Measurements from ENCODE around the gene ATP2B1. TPM values are rescaled to one million over a fixed set of nuclear protein-coding genes. Genes with fewer than 3 reads are reported as not detected.

Gene ATP2B1
- total RNA-seq, 1 donor from 2014 or later, result 14.5 TPM

DNA sequence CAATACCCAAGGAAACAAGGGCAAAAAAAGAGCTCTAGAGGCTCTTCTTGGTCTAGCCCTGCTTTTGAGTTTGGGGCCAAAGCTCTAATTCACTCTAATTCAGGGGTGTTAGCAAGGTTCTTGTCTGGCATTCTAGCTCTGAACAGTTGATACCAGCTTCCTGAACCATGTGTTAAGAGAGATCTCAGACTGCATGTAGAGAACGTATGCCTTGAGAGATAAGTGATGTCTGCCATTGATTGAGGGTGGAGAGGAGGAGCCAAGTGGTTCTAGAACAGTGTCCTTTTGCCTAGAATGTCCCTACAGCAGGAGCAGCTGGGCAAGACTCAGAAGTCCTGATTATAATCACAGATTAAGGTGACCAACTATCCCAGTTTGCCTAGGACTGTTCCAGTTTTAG, 164.6 kb downstream of the ATP2B1 start:
- no peak for DNase-seq (ENCODE audit: low read depth in 2 of 2)

DNA sequence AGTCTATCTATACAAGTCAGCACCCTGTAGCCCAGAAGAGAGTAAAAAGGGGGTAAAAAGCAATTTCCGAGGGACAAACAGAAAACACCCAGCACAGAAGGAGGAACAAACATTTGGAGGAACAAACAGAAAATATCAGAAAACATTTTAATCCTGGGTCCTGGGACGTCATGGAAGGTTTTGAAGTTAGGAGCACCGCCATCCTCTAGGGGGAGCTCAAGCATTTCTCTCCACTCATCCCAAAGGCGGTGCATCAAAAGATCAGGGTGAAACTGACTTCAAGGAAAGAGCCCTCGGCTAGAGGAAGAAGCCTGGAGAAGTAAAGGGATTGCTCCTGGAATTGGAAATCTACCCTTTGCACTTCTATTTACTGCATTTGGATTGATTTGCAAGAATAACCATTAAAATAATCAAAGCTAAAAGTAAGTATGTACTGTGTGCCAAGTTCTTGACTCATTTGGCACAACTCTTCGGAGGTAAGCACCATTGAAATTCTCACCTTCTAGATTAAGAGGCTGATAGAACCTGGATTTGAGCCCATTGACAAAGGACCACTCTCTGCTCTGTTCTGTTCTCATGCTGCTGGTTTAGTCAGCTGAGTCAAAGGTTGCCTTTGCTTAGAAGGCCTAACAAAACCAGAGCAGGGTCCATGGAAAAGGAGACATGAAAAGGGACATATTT, 165.6 kb downstream of the ATP2B1 start:
- peak; percentile 66 to 87 for DNase-seq (ENCODE audit: low read depth in 2 of 2)

DNA sequence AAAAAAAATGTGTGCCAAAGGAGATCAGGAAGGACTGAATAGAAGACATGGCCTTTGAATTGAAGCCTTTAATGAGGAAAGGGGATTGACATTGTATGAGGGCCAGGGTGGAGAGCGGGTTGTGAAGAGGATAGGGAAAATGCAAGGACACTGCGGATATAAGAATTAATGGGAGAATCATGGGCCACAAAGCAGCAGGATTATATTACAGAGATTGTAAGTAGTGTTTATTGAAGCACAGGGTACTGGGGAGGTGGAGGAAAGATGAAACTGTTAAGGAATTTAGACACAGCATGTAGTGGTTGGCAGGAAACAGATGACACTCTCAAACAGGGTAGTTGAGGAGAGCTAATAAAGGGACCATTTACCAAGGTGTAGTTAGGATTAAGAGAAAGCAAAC, 166.4 kb downstream of the ATP2B1 start:
- no peak for DNase-seq (ENCODE audit: low read depth in 2 of 2)

DNA sequence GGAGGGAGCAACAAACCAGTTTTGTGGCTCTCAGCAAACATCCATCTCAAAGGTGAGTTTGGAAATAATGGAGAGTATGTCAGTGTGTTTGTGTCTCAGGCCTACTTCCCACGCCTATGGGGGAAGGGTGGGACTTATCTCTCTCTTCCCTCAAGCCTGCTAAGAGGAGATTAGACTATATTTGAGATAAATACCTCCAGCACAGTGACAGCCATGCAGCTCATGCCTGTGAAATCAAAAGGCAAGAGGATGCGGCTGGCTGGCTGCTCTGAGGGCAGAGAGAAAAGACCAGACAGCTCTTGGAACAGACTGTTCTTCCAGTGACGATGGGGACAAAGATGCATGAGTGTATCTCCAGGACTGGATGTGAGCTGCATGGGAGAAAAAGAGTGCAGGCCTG, 168.1 kb downstream of the ATP2B1 start:
- no peak for DNase-seq (ENCODE audit: low read depth in 2 of 2)

DNA sequence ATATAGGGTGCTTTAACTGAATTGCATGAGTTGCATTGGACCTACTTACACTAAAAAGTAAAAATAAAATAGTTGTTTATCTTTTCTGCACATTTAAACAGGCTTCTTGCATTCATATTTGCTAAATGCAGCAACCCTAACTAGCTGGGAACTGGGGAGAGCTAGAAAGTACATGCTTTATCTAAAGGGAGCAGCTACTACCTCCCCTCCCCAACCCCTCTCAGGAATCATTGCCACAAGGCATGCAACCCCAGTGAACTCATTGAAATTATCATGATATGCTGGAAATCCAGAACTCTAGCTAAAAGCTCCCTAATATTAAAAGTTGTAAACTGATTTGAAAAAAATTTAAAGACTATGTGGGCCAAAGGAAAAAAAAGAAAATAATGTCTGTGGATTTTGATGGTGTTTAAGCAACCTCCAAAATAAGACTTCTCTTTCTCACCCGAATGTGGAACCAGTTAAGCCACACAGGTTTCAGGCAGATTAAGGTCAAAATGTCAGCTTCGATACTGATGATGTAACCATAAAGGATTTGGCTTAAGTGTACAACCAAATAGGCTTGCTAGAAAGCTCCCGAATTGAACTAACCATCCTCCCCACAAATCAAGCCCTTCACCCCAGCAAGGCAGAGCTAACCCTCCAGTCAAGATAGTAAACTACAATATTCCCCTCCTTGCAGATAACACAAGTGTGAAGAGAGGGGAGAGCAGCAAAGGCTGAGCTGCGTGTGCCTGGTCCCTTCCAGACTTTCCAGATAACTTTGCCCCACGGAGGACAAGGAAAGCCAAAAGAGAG, 169.0 kb downstream of the ATP2B1 start:
- DNase-seq (ENCODE audit: low read depth in 2 of 2), result no peak

DNA sequence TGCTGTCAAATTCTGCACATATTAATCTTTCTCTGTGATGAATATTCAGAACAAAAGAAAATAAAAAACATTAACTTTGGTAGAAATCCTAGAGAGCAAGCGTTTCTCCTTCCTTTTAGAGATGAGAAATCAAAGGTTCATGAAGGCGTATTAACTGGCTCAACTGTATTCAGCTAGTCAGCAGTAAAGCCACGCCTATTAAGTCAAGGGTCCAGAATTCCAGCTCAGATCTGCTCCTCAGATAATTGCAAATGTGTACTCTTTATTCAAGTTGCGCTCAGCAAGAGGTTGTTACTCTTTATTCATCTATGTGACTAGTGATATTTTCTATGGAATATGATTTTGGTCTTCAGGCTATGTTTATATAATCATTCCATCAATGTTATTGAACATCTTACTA, 169.7 kb downstream of the ATP2B1 start:
- no peak for DNase-seq (ENCODE audit: low read depth in 2 of 2)

Other genes starting within 250 kb of the ATP2B1 start
- 13.3 and 15.0 TPM in 2 replicates for gene GALNT4, start 184.0 kb downstream of the ATP2B1 start, total RNA-seq
- 13.2 and 17.3 TPM in 2 replicates for gene POC1B, start 182.8 kb downstream of the ATP2B1 start, total RNA-seq

Data from dermis microvascular lymphatic vessel endothelial cell (primary cell).